ENCODE data around the gene PLD1. TPM values are rescaled to one million over a fixed set of nuclear protein-coding genes. Genes with fewer than 3 reads are reported as not detected.

PLD1 gene
- total and polyA plus RNA-seq, 2 of the 8 experiments (the other 6 are each of a cell fraction or from before 2014, with no cell fraction given) = 1.2 to 2.6 TPM

GRCh38 chr3:171807806-171808205 lies 2.5 kb downstream of the PLD1 start:
- H2BK120ac ChIP-seq (replicated peaks; ENCODE audit: low read depth, low read length) = no peak overlapping the region
- H2AK5ac ChIP-seq (ENCODE audit: low read depth, low read length) = no peak overlapping the region
- H3K9me3 ChIP-seq (ENCODE audit: insufficient read depth in 2 of 2, low read depth in 1 of 2, low read length in 1 of 2) = no peaks in the 10 kb centered on the region
- no peaks in the 10 kb centered on the region; a peak in 2 of 7 replicates for H3K4me1 ChIP-seq (replicated peaks in 1 of 4; ENCODE audit: control insufficient read depth in 3 of 4, insufficient read depth in 4 of 4, low read length in 3 of 4)
- H3K56ac ChIP-seq (replicated peaks; ENCODE audit: insufficient read length, low read depth, low read length) = no peak overlapping the region
- H2BK20ac ChIP-seq (ENCODE audit: low read length) = no peak overlapping the region
- no peak overlapping the region for H2BK15ac ChIP-seq (ENCODE audit: low read length)
- no peak overlapping the region for H2BK12ac ChIP-seq (ENCODE audit: low read depth, low read length)
- no peaks in the 10 kb centered on the region for H4K20me1 ChIP-seq (replicated peaks in 1 of 2; ENCODE audit: control insufficient read depth in 1 of 2, insufficient read depth in 2 of 2, low read length in 2 of 2)
- no peak overlapping the region for H3K4ac ChIP-seq (replicated peaks; ENCODE audit: insufficient read length, low read depth, low read length)
- no peak overlapping the region for H3K14ac ChIP-seq (ENCODE audit: insufficient read length)
- no peaks in the 10 kb centered on the region for H3K36me3 ChIP-seq (ENCODE audit: control insufficient read depth in 2 of 4, insufficient read depth in 4 of 4, low read length in 3 of 4)
- CTCF ChIA-PET (ENCODE audit: partially characterized antibody) = interaction anchor here (0.6 to 1.6 kb wide), 2 partner anchors 111 to 195 kb away, joined by 3 to 4 read pairs; no protein-coding TSS in a partner anchor
- H3K4me3 ChIP-seq (ENCODE audit: extremely low read depth in 1 of 4, insufficient read depth in 2 of 4, low read depth in 3 of 4, low read length in 4 of 4) = no peak overlapping the region
- H3K23ac ChIP-seq (ENCODE audit: insufficient read length) = no peak overlapping the region
- H3K9ac ChIP-seq (replicated peaks in 1 of 4; ENCODE audit: extremely low read depth in 1 of 4, low read depth in 3 of 4, low read length in 3 of 4) = no peak overlapping the region
- no peak overlapping the region for H3K4me2 ChIP-seq (ENCODE audit: insufficient read depth in 1 of 2, low read depth in 2 of 2, low read length in 2 of 2)
- no peak overlapping the region for H3K18ac ChIP-seq (ENCODE audit: extremely low read depth, low read length)
- H2BK5ac ChIP-seq (ENCODE audit: low read depth, low read length) = no peak overlapping the region
- FAIRE-seq (no peak), DNase-seq (ENCODE audit: low read depth in 1 of 2, low spot score in 2 of 2) (no peak)
- H3K23me2 ChIP-seq (ENCODE audit: low read depth, low read length) = peaks cover 7% of the 10 kb centered on the region; the same call in 1 of the 2 replicates
- no peaks in the 10 kb centered on the region for H3K79me1 ChIP-seq (ENCODE audit: low read depth, low read length)
- no peak overlapping the region for H4K8ac ChIP-seq (ENCODE audit: extremely low read depth, insufficient read depth, low read length)
- no peak overlapping the region for H3K27ac ChIP-seq (ENCODE audit: low read depth, low read length)
- H3K79me2 ChIP-seq (ENCODE audit: control insufficient read depth in 1 of 2, insufficient read depth in 2 of 2, low read length in 2 of 2) = no peaks in the 10 kb centered on the region
- POLR2A ChIA-PET (ENCODE audit: partially characterized antibody) = no interaction called here
- H2AFZ ChIP-seq (ENCODE audit: low read length) = no peak overlapping the region
- no peak overlapping the region for H4K91ac ChIP-seq (replicated peaks; ENCODE audit: insufficient read length, low read length)
- WGBS, 2 experiments (ENCODE audit: extremely low coverage in 1 of 2, insufficient coverage in 1 of 2, insufficient read length in 1 of 2, insufficient replicate concordance in 2 of 2, low coverage in 1 of 2, low lambda C conversion rate in 2 of 2, missing lambda C conversion rate in 1 of 2) = 93% methylated on average over 6 of the region's 6 CpGs; no CpG with 5 or more reads in 1 of the 2 experiments
- H4K5ac ChIP-seq (ENCODE audit: insufficient read length, low read depth, low read length) = no peak overlapping the region
- H3K27me3 ChIP-seq (replicated peaks in 1 of 4; ENCODE audit: control insufficient read depth in 3 of 4, extremely low read depth in 1 of 4, insufficient read depth in 3 of 4, low read length in 3 of 4) = peaks cover 4 to 31% (median 23%) of the 10 kb centered on the region in 4 experiments
- TF ChIP-seq TAF1 (IDR thresholded peaks at IDR 0.05; ENCODE audit: low read depth, low read length) = no peak
- TF ChIP-seq EP300 (IDR thresholded peaks at IDR 0.05; ENCODE audit: borderline replicate concordance in 1 of 2, low read depth in 2 of 2, low read length in 2 of 2) = no peak
- TF ChIP-seq KDM4A (IDR thresholded peaks at IDR 0.05; ENCODE audit: low read depth, low read length, severe bottlenecking) = no peak
- TF ChIP-seq SP2 (IDR thresholded peaks at IDR 0.05; ENCODE audit: low read length) = no peak
- no peak for TF ChIP-seq YY1 (IDR thresholded peaks at IDR 0.05; ENCODE audit: low read depth, low read length)
- no peak for TF ChIP-seq PHF8 (conservative IDR thresholded peaks at IDR 0.05; ENCODE audit: low read depth, low read length)
- TF ChIP-seq GABPA (IDR thresholded peaks at IDR 0.05; ENCODE audit: borderline replicate concordance, insufficient read depth, low read length) = no peak
- no peak for TF ChIP-seq HDAC6 (IDR thresholded peaks at IDR 0.05; ENCODE audit: low read depth, low read length)
- TF ChIP-seq JUND (IDR thresholded peaks at IDR 0.05; ENCODE audit: low read length) = no peak
- TF ChIP-seq USF2 (IDR thresholded peaks at IDR 0.05; ENCODE audit: low read length) = no peak
- no peak for TF ChIP-seq CEBPB (IDR thresholded peaks at IDR 0.05; ENCODE audit: low read depth, low read length)
- TF ChIP-seq CREB1 (IDR thresholded peaks at IDR 0.05) = no peak
- no peak for TF ChIP-seq GTF2F1 (IDR thresholded peaks at IDR 0.05; ENCODE audit: borderline replicate concordance, low read depth, low read length)
- TF ChIP-seq TEAD4 (IDR thresholded peaks at IDR 0.05; ENCODE audit: low read depth, low read length) = no peak
- TF ChIP-seq SRF (IDR thresholded peaks at IDR 0.05; ENCODE audit: low read depth, low read length) = no peak

All from H1 (cell line).